Limb (tissue), 2 donors: ENCODE measurements around the gene EGFL7.
A peak's percentile ranks its signal among the peaks of the same experiment; 100 is the strongest.

Experiments
- DNase-seq, 2 donors: peaks; one replicate each; pipeline ENCODE4 v3.0.0-alpha.2; 2016; ENCODE audit errors: extremely low spot score in 2 of 2

EGFL7 gene

GRCh38 chr9:136714893-136715274, 52.2 kb downstream of the EGFL7 start:
- no peak for DNase-seq

DNA sequence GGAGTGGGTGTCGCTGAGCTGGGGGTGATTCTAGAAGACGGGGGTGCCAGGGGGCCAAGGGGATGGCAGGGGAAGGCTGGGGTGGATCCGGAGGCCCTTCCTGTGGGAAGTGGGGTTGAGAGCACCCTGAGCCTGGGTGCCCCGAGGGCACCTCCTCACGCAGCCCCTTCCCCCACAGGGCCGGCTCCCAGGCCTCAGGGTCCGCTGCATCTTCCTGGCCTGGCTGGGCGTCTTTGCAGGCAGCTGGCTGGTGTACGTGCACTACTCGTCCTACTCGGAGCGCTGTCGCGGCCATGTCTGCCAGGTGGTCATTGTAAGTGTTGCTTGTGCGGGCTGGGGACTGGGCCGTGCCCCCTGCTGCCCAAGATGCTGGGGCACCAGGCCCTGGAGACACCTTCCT, 54.7 kb downstream of the EGFL7 start:
- no peak for DNase-seq

- no peak for DNase-seq
These were observed 55.9 kb downstream of the EGFL7 start for GRCh38 chr9:136718345-136719194.

DNA sequence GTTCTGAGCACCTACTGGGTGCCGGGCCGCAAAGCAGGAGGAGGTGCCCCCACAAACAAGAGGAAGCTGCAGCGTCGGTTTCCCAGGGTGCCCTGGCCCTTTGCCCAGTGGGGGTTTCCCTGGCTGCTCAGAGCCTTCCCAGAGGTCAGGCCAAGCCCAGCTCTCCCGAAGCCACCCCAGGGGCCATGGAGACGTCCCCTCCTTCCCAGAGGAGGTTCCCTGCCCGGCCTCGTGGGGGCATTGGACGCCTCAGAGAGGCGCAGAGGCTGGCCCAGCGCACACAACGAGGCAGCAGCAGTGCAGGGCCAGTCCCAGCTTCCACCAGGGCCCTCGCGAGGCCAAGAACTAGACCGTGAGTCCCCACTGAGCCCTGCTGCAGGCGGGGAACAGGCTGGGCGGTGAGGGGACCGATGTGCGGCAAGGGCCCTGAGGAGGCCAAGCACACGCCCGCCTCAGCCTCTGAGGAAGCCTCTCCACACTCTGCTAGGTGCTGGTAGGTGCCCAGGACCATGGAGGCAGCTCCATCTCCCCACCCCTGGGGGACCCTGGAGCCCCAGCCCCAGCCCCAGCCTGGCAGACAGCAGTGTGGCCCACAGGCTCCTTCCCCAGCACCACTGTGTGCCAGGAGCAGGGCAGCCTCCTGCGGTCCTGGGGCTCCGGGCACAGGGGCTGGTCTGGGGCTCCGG, 56.6 kb downstream of the EGFL7 start:
- DNase-seq, result no peak

DNA sequence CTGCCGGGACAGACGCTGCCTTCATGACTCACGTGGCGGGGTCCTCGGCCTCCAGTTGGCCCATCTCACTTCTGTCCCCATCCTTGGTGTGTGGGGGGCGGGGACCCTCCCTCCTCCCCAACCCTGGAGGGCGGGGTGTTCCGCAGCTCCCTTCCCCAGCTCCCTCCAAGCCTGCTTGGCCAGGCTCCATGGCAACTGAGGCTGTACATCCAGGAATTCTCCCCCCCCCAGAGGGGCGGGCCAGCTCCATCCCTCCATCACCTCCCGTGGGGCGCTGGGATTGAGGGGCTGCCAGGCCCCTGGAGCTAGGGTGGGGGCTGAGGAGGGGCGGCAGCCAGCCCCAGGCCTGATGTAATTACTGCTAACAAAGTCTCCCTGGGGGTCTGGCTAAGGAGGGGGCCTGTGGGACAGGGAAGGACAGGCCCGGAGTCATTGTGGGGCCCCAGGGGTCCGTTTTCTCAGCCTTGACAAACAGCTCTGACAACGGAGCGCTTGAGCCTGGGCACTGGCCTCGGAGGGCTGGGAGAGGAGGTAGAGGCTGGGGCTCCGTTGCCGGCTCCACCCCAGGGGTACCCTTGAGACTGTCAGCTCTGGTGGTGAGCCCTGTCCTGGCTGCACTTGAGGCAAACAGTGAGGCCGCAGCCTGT, 57.7 kb downstream of the EGFL7 start:
- peak; percentile 62 to 76 for DNase-seq

- DNase-seq, result no peak
These were observed 58.2 kb downstream of the EGFL7 start for GRCh38 chr9:136720898-136721338.

DNA sequence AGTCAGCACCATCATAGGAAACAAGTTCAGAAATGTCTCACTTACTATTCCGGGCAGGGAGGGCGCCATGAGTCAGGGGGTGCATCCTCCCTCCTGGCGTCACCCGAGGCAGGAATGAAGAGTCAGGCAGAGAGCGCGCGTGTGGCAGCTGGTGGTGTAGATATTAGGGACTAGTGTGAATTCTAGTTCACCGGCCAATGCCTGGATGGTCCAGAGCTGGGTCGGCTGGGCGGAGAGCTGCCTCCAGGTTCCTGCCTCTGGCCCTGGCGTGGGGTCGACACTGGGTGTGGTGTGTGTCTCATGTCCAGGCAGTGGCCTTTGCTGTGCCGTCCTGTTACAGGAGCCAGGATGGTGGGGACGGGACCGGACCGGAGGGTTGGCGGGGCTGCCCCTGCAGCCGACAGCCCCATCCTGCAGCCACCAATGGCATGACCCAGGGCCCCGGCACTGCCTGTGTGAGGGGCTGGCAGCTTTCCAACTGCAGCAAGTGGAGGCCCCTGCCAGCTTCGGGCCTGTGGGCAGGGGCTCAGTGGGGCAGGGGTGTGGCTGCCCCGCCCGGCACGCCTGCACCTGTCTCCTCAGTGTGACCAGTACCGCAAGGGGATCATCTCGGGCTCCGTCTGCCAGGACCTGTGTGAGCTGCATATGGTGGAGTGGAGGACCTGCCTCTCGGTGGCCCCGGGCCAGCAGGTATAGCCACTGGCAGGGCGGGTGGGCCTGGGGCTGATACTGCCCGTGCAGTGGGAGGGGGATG, 58.8 kb downstream of the EGFL7 start:
- no peak for DNase-seq
